A673 (cell line): ENCODE data around the gene MUSK. TPM values are rescaled to one million over a fixed set of nuclear protein-coding genes. Genes with fewer than 3 reads are reported as not detected.

ENCODE experiments used
- BruUV-seq: library from RNA; stranded (reverse); fragments of 400-500 nt; replicated peaks from 2 replicates; lab custom pipeline; 2021; lab: Mats Ljungman, UMichigan
- CTCF ChIA-PET: fragments of 300-600 bp; sonication (Branson Sonifier 250); formaldehyde crosslinking; loops from one replicate; lab custom pipeline; 2022; ENCODE audit warnings: antibody characterized with exemption; lab: Charles Lee
- POLR2A ChIA-PET: fragments of 300-600 bp; sonication (Branson Sonifier 250); formaldehyde crosslinking; loops from one replicate; lab custom pipeline; 2022; ENCODE audit warnings: antibody characterized with exemption; ENCODE audit not compliant: low non-redundant PET; lab: Charles Lee
- DNase-seq: peaks from one replicate; pipeline ENCODE4 v3.0.0-alpha.2; 2015; ENCODE audit warnings: low spot score
- H3K27ac ChIP-seq: fragments of 200-600 bp; sonication (generic); 2 replicates; pipeline ENCODE4 v1.5.1; 2016; ENCODE audit warnings: mixed run types, low read depth, mild to moderate bottlenecking, mixed read lengths, antibody characterized with exemption, low read length; ENCODE audit not compliant: poor library complexity, severe bottlenecking
- H3K27me3 ChIP-seq: fragments of 200-600 bp; sonication (generic); replicated peaks from 2 replicates; pipeline ENCODE4 v1.6.1; 2017; ENCODE audit warnings: mixed run types, low read depth, mild to moderate bottlenecking, mixed read lengths, antibody characterized with exemption, low read length; ENCODE audit not compliant: insufficient read depth, poor library complexity
- H3K36me3 ChIP-seq: fragments of 200-600 bp; sonication (generic); 2 replicates; pipeline ENCODE4 v1.6.1; 2016; ENCODE audit warnings: mixed run types, mild to moderate bottlenecking, mixed read lengths, antibody characterized with exemption, low read length; ENCODE audit not compliant: insufficient read depth, poor library complexity, severe bottlenecking
- H3K4me1 ChIP-seq: fragments of 200-600 bp; sonication (generic); 2 replicates; pipeline ENCODE4 v1.6.1; 2017; ENCODE audit warnings: mixed run types, mild to moderate bottlenecking, mixed read lengths, antibody characterized with exemption, low read length; ENCODE audit not compliant: insufficient read depth, poor library complexity, severe bottlenecking
- H3K4me3 ChIP-seq: fragments of 200-600 bp; sonication (generic); 2 replicates; pipeline ENCODE4 v1.5.1; 2016; ENCODE audit warnings: low read depth, mixed run types, mild to moderate bottlenecking, mixed read lengths, low read length; ENCODE audit not compliant: poor library complexity, severe bottlenecking
- H3K9me3 ChIP-seq: fragments of 200-600 bp; sonication (generic); 2 replicates; pipeline ENCODE4 v1.6.1; 2016; ENCODE audit warnings: mixed run types, low read depth, mild to moderate bottlenecking, mixed read lengths, antibody characterized with exemption, low read length; ENCODE audit not compliant: poor library complexity, severe bottlenecking
- CTCF ChIP-seq: fragments of 300-800, 200-600 bp; sonication (generic); conservative IDR thresholded peaks from 2 replicates; pipeline ENCODE4 v1.5.1; 2017; ENCODE audit warnings: low read depth, mild to moderate bottlenecking, antibody characterized with exemption, low read length, moderate library complexity, mixed read lengths
- EZH2 ChIP-seq: fragments of 200-600 bp; sonication (generic); IDR thresholded peaks from 2 replicates; pipeline ENCODE4 v1.6.1; 2017; ENCODE audit warnings: borderline replicate concordance, low read depth, mild to moderate bottlenecking, mixed read lengths, antibody characterized with exemption, low read length; ENCODE audit not compliant: poor library complexity, severe bottlenecking
- intact Hi-C: fragments of 100-400 bp; cut with micrococcal nuclease; formaldehyde crosslinking; loops from one replicate; pipeline ENCODE4 v1.10.0; 2022; ENCODE audit not compliant: unreplicated experiment
- total RNA-seq: library from RNA; stranded (reverse); gene quantifications from 2 replicates; pipeline ENCODE4 v1.2.3, GENCODE V29; 2021

MUSK gene
- total RNA-seq, 1 experiment from 2014 or later, result not detected

GRCh38 chr9:110753731-110754231 lies 85.2 kb downstream of the MUSK start:
- H3K9me3 ChIP-seq, result no peaks in the 10 kb centered on the region
- no peak for DNase-seq
- BruUV-seq, result no TSS peak
- ChIA-PET CTCF (no interaction called here), POLR2A (no interaction called here)
- H3K27me3 ChIP-seq, result no peaks in the 10 kb centered on the region
- H3K4me1 ChIP-seq, result peaks cover 7% of the 10 kb centered on the region
- no peak for TF ChIP-seq CTCF
- TF ChIP-seq EZH2, result no peak
- intact Hi-C loops, result no loop called here
- no peaks in the 10 kb centered on the region for H3K36me3 ChIP-seq
- H3K27ac ChIP-seq, result no peak overlapping the region
- H3K4me3 ChIP-seq, result no peak overlapping the region

GRCh38 chr9:110755179-110755578 lies 86.6 kb downstream of the MUSK start:
- Histone ChIP-seq H3K4me1 (peaks cover 7% of the 10 kb centered on the region), H3K27me3 (no peaks in the 10 kb centered on the region), H3K4me3 (no peak overlapping the region), H3K9me3 (no peaks in the 10 kb centered on the region), H3K36me3 (no peaks in the 10 kb centered on the region), H3K27ac (no peak overlapping the region)
- TF ChIP-seq EZH2 (no peak), CTCF (no peak)
- no TSS peak for BruUV-seq
- ChIA-PET POLR2A (no interaction called here), CTCF (no interaction called here)
- intact Hi-C loops, result no loop called here
- DNase-seq, result no peak

- CTCF ChIA-PET, result no interaction called here
- TF ChIP-seq CTCF, result no peak
- TF ChIP-seq EZH2, result no peak
Measured at GRCh38 chr9:110758201-110758600, 89.6 kb downstream of the MUSK start.

More at GRCh38 chr9:110758201-110758600, 89.6 kb downstream of the MUSK start:
- no peaks in the 10 kb centered on the region for H3K9me3 ChIP-seq
- DNase-seq, result no peak
- peaks cover 8% of the 10 kb centered on the region for H3K4me1 ChIP-seq
- no peak overlapping the region for H3K4me3 ChIP-seq
- no TSS peak for BruUV-seq
- no peaks in the 10 kb centered on the region for H3K27me3 ChIP-seq
- intact Hi-C loops, result no loop called here
- POLR2A ChIA-PET, result no interaction called here
- no peaks in the 10 kb centered on the region for H3K36me3 ChIP-seq
- H3K27ac ChIP-seq, result no peak overlapping the region
